ENCODE data around the gene FXYD5.

The FXYD5 gene

DNA sequence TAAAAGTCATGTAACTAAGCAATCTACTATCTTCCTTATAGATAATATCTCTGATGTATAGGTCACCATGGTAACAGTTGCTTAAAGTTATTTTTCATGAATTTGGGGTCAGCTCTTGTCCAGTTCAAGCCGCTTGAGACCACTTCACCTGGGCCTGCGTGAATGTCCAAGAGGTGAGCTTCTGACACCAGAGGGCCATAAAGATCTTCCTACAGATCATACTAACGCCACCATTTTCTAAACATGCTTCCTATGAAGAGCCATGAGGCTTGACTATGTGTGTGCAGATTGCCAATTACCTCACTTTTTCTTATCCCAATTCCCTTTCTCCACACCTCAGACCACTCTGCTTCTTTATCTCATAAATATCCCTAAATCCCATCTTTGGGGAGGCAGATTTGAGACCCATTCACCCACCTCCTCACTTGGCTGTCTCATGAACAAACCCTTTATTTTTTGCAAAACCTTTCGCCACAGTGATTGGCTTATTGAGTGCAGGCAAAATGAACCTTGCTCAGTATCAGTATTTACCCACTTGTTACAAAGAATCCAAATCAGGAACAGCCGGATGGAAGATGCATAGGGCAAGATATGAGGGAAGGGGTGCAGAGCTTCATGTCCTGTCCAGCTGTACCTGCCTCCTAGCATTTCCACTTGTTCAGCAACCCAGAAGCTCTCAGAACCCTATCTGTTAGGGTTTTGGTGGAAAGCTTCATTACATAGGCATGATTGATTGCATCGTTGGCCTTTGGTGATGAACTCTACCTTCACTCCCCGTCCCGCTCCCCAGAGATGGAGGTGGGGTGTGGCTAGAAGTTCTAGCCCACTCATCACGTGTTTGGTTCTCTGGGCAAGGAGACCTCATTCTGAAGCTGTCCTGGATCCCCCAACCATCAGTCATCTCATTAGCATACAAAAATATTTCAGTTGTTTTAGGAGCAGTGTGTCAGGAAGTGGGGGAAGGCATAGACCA is 39.8 kb downstream of the FXYD5 start:
- no peak for TF ChIP-seq GATA3 (IDR thresholded peaks at IDR 0.05; ENCODE audit: low read depth, low read length)
- no peak for TF ChIP-seq GATA2 (IDR thresholded peaks at IDR 0.05; ENCODE audit: low read depth, low read length)

DNA sequence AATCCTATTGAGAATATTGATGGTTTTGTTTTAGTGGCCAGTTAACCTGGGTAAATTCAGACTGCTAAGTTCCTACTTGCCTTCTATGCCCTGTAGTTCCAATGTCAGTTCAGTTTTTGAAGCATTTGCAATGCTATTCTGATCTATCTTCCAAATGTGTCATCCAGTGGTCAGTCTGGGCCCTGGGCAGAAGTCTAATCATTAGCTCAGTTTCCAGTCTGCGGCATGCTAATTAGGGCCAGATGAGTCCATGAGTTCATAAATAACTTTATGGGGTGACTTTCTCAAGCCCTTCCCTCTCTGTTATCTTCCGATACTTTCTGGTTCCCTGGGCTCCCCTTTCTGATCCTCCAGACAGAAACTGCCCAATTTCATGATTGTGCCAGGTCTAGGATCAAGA is 41.3 kb downstream of the FXYD5 start:
- no peak for TF ChIP-seq GATA2 (IDR thresholded peaks at IDR 0.05; ENCODE audit: low read depth, low read length)
- no peak for TF ChIP-seq GATA3 (IDR thresholded peaks at IDR 0.05; ENCODE audit: low read depth, low read length)

- TF ChIP-seq GATA2 (IDR thresholded peaks at IDR 0.05; ENCODE audit: low read depth, low read length) (no peak), GATA3 (IDR thresholded peaks at IDR 0.05; ENCODE audit: low read depth, low read length) (no peak)
These were observed 44.9 kb downstream of the FXYD5 start for GRCh38 chr19:35199481-35199880.

DNA sequence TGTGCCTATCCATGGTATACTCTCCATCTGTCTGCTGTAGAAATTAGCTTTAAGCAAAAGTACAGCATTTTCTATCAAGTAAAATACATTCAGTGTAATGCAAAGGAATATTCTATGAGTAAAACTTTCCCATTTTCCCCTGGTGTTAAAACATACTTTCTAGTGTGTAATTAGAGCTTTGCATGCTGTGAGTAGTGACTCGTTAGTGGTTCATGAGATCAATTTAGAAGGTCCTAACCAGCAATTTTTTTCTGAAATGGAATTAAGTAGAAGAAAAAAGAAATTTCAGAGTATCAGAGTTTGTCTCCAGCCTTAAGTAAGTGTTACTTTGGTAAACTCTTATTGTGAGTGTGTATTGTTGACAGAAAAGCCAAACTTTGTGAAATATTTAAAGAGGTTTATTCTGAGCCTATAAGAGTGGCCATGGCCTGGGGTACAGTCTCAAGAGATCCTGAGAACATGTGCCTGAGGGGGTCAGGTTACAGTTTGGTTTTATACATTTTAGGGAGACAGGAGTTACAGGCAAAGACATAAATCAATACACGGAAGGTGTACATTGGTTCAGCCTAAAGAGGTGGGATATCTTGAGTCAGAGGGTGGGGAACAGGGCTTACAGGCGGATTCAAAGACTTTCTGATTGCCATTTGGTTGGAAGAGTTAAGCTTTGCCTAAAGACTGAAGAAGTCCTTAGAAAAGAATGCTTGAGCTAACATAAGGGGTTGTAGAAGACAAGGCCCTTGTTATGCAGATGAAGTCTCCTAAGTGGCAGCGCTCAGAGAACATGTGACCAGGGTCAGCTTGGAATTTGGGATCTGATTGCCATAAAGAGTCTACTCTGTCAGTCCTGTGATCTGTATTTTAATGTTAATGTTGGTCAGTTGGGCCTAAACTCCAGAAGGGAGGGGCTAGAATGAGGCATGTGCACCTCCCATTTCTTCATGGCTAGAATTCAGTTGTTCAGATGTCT is 48.5 kb downstream of the FXYD5 start:
- TF ChIP-seq GATA2 (IDR thresholded peaks at IDR 0.05; ENCODE audit: low read depth, low read length) (no peak), GATA3 (IDR thresholded peaks at IDR 0.05; ENCODE audit: low read depth, low read length) (no peak)

DNA sequence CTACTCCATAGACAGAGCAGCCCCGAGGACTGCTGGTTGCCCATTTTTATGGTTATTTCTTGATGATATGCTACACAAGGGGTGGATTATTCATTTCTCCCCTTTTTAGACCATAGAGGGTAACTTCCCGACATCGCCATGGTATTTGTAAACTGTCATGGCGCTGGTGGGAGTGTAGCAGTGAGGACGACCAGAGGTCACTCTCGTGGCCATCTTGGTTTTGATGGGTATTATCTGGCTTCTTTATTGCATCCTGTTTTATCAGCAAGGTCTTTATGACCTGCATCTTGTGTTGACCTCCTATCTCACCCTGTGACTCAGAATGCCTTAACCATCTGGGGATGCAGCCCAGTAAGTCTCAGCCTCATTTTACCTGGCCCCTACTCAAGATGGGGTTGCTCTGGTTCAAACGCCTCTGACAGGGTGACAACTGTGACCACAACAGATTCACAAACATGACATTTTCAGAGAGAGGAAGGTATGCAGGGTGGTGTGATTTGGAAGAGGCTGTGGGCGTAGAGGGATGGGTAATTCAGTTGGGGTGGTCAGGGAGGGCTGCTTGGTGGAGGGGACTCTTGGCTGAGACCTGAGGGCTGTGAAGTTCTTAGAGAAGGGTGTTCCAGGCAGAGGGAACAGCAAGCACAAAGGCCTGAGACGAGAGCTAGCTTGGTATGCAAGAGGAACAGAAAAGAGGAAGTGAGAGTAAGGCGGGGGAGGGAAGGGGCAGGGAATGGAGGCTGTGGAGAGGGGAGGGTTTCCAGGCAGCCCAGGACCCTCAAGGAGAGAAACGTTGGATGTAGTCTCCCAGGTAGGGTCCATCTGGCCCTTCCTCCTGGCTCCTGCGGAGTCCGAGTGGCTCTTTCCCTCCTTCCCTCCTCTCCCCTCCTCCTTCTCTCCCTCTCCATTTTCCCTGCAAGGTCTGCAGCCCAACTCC is 50.5 kb downstream of the FXYD5 start:
- TF ChIP-seq GATA3 (IDR thresholded peaks at IDR 0.05; ENCODE audit: low read depth, low read length) (no peak), GATA2 (IDR thresholded peaks at IDR 0.05; ENCODE audit: low read depth, low read length) (no peak)

DNA sequence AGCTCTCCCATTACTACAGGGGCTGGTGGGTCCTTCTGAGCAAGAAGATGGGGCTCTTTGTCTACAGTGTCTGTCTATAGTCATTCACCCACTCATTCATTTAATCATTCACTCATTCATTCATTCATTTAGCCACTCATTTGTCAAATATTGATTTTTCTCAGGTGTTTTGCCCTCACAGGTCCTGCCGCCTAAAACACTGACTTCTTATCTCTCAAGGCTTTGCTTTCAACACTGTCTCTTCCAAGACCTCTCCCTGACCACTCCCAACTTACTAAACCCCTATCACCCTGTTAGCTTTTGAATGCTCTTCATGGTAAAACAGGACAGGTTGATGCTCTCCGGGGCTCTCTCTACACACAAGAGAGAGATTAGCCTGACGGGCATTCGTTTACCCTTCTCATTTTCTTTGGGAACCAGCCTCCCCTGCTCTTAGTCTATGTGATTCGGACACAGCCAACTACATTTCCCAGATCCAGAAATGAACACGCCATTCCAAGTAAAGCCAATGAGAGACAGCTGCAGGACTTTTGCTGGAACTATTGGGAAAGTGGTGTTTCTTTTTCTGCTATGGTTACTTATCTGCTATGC is 51.3 kb downstream of the FXYD5 start:
- TF ChIP-seq GATA2 (IDR thresholded peaks at IDR 0.05; ENCODE audit: low read depth, low read length) (no peak), GATA3 (IDR thresholded peaks at IDR 0.05; ENCODE audit: low read depth, low read length) (no peak)

DNA sequence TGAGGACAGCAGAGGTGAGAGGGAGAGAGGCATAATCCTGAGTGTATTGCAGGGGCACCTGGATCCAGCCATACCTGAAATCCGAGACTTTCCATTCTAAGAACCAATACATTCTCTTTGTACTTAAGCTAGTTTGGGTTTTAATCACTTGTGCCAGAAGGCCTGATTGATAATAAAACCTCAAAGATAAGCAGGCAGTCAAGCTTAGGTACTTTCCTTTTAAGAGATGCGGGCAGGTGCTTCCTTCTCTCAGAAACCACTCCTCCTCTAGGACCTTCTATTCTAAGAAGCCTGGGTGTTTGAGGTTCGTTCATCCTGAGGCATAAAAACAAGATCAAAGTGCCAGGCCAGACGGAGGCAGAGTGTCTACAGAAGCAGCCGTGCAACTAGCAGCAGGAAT is 51.8 kb downstream of the FXYD5 start:
- TF ChIP-seq GATA2 (IDR thresholded peaks at IDR 0.05; ENCODE audit: low read depth, low read length) (no peak), GATA3 (IDR thresholded peaks at IDR 0.05; ENCODE audit: low read depth, low read length) (no peak)

GRCh38 chr19:35206855-35207254 is 52.3 kb downstream of the FXYD5 start:
- no peak for TF ChIP-seq GATA2 (IDR thresholded peaks at IDR 0.05; ENCODE audit: low read depth, low read length)
- no peak for TF ChIP-seq GATA3 (IDR thresholded peaks at IDR 0.05; ENCODE audit: low read depth, low read length)

DNA sequence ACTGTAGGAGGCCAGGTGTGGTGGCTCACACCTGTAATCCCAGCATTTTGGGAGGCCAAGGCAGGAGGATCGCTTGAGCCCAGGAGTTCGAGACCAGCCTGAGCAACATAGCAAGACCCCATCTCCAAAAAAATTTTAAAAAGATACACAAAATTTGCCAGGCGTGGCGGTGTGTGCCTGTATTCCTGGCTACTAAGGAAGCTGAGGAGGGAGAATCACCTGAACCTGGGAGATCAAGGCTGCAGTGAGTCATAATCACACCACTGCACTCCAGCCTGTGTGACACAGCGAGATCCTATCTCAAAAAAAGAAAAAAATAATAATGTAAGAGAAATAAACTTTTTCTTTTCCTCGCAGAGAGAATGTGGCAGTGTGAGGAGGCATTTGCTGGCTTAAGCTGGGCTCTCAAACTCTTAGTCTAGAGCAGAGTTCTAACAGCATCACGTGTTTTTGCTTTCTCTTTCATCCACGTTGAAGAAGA is 52.9 kb downstream of the FXYD5 start:
- TF ChIP-seq GATA2 (IDR thresholded peaks at IDR 0.05; ENCODE audit: low read depth, low read length) = no peak
- TF ChIP-seq GATA3 (IDR thresholded peaks at IDR 0.05; ENCODE audit: low read depth, low read length) = no peak

DNA sequence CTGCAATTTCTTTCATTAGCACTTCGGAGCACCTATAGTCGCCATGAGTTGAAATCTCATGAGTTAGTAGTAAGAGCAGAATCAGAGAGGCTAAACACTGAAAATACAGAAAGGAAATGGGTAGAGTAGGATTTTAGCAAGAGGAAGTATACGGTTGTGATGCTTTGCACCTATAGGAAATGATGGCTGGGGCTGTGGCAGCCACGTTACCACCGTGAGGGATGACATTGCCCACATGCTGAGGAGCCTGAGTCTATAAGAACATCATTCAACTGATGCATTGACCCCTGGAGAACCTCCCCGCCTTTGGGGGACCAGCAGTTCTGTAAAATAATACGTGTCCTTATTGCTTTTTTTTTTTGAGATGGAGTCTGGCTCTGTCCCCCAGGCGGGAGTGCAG is 53.6 kb downstream of the FXYD5 start:
- TF ChIP-seq GATA3 (IDR thresholded peaks at IDR 0.05; ENCODE audit: low read depth, low read length) (no peak), GATA2 (IDR thresholded peaks at IDR 0.05; ENCODE audit: low read depth, low read length) (no peak)

DNA sequence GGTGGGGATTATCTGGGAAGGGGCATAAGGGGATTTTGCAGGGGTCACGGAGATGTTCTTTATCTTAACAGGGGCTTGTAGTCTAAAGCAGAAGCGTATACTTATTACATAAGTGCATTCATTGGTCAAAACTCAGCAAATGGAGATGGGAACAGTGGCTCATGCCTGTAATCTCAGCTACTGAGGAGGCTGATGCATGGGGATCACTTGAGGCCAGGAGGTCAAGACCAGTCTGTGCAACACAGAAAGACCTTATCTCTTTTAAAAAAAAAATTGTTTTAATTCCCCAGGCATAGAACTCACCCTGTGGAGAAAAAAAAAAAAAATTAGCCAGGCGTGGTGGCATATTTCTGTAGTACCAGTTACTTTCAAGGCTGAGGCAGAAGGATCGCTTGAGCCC is 55.1 kb downstream of the FXYD5 start:
- no peak for TF ChIP-seq GATA3 (IDR thresholded peaks at IDR 0.05; ENCODE audit: low read depth, low read length)
- no peak for TF ChIP-seq GATA2 (IDR thresholded peaks at IDR 0.05; ENCODE audit: low read depth, low read length)

DNA sequence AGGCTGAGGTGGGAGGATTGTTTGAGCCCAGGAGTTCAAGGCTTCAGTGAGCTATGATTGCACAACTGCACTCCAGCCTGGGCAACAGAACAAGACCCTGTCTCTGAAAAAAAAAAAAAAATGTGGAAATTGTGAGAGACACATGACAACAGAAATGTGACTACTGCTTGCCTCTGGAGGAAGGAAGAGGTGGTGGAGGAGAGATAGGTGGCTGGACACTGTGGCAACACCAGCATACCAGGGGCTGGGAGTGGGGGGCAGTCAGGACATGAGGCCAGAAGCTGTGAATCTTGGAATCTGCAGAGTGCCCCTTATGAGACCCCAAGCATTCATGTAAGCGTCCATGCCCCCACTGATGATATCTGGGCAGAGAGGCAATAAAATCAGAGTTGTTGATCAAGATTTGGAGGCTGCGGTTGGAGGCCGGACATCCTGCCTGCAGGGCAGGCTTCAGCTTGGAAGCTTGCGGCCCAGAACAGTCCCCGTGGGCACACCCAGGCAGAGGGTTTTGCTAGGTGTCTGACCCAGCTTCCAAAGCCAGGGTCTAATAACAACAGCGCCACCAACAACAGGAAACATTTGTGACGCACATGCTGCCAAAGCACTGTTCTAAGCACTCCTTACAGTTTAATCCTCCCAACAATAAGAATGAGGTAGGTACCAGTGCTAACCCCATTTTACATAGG is 57.2 kb downstream of the FXYD5 start:
- TF ChIP-seq GATA3 (IDR thresholded peaks at IDR 0.05; ENCODE audit: low read depth, low read length) (no peak), GATA2 (IDR thresholded peaks at IDR 0.05; ENCODE audit: low read depth, low read length) (no peak)

Data from SH-SY5Y (cell line).